NCI-H510A treated with DMSO at 0.1 percent for 48 hours (cell line): Measurements from ENCODE around the gene MBTPS2.
"Not testable (repeated sequence)": the region's sequence is repeated elsewhere in the genome, so short reads cannot be mapped to it uniquely, and the experiment has no call there.

Experiments
- DNase-seq: peaks from one replicate; lab custom pipeline; 2025; lab: John Stamatoyannopoulos, UW

Gene MBTPS2

DNA sequence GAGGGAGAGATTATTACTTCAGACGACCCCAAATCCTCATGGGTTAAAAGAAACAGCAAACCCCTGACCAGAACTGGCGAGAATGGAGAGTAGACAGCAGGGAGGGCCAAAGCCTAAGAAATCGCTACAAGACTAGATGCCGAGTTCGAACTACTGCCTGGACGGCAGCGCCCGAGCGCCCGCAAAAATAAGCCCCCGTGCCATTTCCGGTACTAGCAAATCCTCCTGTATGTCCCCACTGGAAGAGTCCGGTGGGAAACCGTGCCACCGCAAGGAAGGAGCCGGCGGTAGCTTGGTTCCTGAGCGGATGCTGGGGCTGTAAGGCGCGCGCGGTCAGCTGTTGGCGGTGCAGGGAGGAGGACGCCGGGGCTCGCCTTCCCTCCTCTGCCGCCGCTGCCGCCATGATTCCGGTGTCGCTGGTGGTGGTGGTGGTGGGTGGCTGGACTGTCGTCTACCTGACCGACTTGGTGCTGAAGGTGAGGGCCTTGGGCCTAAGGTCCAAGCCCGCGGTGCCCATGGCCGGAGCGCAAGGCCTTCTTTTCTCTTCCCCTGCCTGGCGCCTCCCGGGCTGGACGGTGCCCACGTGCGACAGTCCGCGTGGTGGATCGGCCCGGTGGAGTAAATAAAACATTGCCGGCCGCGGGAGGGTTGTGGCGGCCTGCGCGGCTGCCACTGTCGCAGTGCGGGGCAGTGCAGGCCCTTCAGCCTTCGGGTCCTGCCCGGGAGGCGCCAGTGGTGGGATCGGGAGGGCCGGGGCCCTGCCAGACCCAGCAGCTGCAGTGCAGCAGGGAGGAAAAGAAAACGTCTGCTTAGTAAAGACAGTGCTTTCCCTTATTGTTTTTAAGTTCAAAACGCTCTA lies at the start of gene MBTPS2:
TSS of gene MBTPS2 (plus strand) at position 284 of the 859 bp plus-strand sequence. CDS start at position 402, 118 bp downstream.
- peak; percentile 58 for DNase-seq

- no peak for DNase-seq
These were observed 40.7 kb upstream of the MBTPS2 start for GRCh38 chrX:21798677-21799219.

DNA sequence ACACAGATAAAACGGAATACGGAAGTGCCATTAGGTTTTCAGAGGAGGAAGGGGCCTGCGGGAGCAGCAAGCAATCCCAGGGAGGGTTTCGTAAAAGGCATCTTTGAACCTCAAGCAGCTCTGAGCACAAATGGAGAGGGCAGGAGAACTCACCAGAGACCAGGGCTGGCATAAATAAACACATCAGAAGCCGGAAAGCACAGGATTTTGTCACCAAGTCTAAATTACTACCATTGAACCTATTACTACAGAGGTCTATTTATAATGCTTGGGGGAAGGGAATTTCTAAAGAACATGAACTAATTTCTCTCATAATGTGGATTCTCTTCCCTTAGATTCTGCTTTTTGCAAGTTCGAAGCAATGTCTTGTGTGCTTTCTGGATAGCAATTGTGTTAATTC lies 39.6 kb upstream of the MBTPS2 start:
- no peak for DNase-seq

DNA sequence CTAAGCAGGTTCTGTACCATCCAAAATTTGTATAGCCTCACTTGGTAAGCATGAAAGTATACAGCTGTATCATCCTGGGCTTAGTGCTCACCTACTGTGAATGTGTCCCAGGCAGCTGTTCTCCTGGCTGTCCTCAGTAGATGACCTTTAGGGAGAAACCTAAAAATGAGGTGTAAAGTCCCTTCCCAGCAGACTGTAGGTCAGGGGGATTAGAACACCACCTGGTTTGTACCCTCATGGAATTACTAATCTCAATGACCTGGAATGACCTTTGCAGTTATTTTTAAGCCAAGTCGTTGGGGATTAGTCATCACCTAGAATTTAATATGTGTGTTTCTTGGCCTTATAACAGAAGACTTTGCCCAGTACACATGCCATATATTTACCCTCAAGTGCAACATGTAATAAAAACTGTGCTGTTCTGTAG lies 39.1 kb upstream of the MBTPS2 start:
- DNase-seq = no peak

- no peak for DNase-seq
These were observed 37.3 kb upstream of the MBTPS2 start for GRCh38 chrX:21802054-21802670.

- DNase-seq = no peak
These were observed 36.6 kb upstream of the MBTPS2 start for GRCh38 chrX:21802839-21803238.

DNA sequence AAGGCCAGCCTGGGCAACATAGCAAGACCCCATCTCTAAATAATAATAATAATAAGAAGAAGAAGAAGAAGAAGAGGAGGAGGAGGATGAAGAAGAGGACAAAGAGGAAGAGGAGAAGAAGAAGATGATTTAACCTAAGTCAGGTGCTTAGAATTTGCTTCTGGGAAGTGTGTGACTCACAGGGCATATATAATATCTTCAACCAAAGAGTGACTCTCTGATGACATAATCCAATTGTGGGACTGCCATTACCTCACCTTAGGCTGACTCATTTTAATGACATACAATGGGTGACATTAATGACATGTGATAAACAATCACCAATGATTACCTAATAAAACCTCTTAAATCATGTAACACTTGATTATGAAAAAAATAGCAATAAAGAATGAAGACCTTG lies 32.7 kb upstream of the MBTPS2 start:
- no peak for DNase-seq

- DNase-seq = no peak
These were observed 27.6 kb upstream of the MBTPS2 start for GRCh38 chrX:21811832-21812231.

GRCh38 chrX:21812628-21813027 lies 26.8 kb upstream of the MBTPS2 start:
- DNase-seq = no peak

GRCh38 chrX:21813612-21814368 lies 25.6 kb upstream of the MBTPS2 start:
- DNase-seq = no peak

- no peak for DNase-seq
These were observed 23.3 kb upstream of the MBTPS2 start for GRCh38 chrX:21816136-21816535.

- DNase-seq = not testable (repeated sequence)
These were observed 19.2 kb upstream of the MBTPS2 start for GRCh38 chrX:21820170-21820569.

GRCh38 chrX:21821875-21822274 lies 17.5 kb upstream of the MBTPS2 start:
- no peak for DNase-seq

GRCh38 chrX:21831496-21831895 lies 7.9 kb upstream of the MBTPS2 start:
- no peak for DNase-seq

DNA sequence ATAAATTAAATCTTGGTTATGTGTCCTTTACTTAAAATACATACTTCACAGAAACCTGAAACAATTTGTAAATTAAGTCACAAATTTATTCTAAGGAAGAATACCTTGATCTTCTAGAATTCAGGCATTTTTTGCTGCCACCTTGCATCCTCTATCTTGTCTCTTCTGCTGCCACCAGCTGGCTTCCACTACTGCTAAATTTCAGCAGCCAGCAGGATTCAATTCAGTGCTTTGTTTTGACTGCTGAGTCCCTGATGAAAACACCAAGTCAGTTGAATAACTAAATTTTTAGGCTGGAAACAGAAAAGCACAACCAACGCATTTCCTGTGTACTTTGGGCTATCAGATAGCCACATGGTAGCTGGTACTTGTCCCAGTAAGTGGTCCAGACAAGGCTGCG lies 2.4 kb upstream of the MBTPS2 start:
- DNase-seq = no peak

DNA sequence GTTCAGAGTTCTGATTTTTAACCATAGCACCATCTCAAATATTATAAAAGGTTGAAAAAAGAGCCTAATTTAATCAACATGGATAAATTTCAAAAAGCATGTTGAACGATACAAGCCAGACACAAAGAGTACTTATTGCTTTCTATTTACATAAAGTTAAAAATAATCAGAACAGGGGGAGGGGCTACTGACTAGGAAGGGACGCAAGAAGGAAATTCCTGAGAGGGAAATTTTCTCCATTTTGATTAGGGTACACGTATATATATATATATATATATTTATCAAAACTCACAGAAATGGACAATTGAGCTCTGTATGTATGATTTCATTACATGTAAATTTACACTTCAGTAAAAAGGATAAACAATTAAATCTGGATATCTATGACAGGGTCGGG lies 482 bp upstream of the MBTPS2 start:
- DNase-seq = peak; percentile 39

GRCh38 chrX:21840193-21840545 lies 752 bp downstream of the MBTPS2 start:
- DNase-seq = peak; percentile 5

DNA sequence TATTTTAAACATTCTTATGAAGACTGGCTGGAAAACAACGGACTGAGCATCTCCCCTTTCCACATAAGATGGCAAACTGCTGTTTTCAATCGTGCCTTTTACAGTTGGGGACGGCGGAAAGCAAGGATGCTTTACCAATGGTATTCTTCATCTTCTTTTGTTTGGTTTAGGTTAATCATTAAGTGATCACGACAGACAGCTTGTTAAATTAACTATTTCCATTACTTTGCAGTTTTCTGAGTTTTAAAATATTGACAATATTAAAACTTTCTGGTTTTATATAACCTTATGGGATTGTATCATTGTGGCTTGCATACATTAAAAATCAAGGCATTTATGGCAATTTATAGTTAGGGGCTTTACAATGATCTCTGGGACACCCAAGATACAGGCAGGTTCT lies 3.8 kb downstream of the MBTPS2 start:
- no peak for DNase-seq

DNA sequence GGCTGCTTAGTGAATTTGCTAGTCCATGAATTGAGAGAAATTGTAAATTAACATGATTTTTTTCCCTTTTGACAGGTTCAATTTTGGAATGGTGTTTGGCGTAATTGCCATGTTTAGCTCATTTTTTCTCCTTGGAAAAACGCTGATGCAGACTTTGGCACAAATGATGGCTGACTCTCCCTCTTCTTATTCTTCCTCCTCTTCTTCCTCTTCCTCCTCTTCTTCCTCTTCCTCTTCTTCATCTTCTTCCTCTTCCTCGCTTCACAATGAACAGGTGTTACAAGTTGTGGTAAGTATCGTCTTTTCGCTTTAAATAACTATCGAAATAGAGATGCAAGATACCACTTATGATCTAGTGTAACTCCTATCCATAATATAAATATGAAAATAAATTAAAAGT lies 5.7 kb downstream of the MBTPS2 start:
- no peak for DNase-seq

GRCh38 chrX:21847342-21847741 lies 7.9 kb downstream of the MBTPS2 start:
- no peak for DNase-seq

DNA sequence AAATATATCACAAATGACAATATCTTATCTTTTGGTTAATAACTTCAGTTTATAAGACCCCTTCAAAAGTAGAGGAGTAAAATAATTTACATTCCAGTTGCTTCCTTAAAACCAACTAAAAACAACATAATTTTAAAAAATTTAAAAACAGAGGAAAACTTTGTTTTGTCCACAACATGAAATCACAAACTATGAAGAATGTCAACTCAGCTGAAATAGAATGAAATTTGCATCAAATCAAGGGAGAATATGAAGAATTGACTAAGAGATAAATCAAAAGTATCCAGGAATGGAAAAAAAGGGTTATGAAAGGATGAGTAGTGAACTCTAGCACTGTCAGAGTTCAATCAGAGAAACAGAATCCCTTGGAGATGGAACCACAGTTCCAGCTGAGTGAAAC lies 14.2 kb downstream of the MBTPS2 start:
- no peak for DNase-seq

- DNase-seq = no peak
These were observed 16.6 kb downstream of the MBTPS2 start, which contains the start of gene YY2 for GRCh38 chrX:21855937-21856415. Gene YY2 (plus strand): TSS chrX:21855987. CDS start chrX:21856485, 498 bp downstream.
